ENCODE results near the gene BBS12.

GRCh38 chr4:122715221-122715620, 17.3 kb upstream of the BBS12 start:
- TF ChIP-seq POLR2A (IDR thresholded peaks at IDR 0.05) = no peak
- no peak for TF ChIP-seq CTCF (IDR thresholded peaks at IDR 0.05)

Data from lower leg skin (tissue), 3 donors.